Vagina (tissue), 2 donors: ENCODE data around the gene PLA2G4B.

Source experiments
- POLR2AphosphoS5 ChIP-seq, 2 donors: sonication (generic); formaldehyde crosslinking; IDR thresholded peaks; one replicate each; pipeline ENCODE4 v1.9.0; 2017; ENCODE audit warnings: antibody characterized with exemption in 2 of 2, mild to moderate bottlenecking in 2 of 2, low read depth in 1 of 2; ENCODE audit not compliant: insufficient read depth in 1 of 2
- TF ChIP-seq, protein P1 (sequence below), 3 experiments: fragments of 450-650 bp in 2 of 3; fragments of 200-600 bp in 1 of 3; sonication (generic) in 1 of 3; IDR thresholded peaks; one replicate each; pipeline ENCODE4 v1.5.1; 2017 to 2019; ENCODE audit warnings: antibody characterized with exemption in 3 of 3, mild to moderate bottlenecking in 2 of 3, moderate library complexity in 2 of 3

DNA sequence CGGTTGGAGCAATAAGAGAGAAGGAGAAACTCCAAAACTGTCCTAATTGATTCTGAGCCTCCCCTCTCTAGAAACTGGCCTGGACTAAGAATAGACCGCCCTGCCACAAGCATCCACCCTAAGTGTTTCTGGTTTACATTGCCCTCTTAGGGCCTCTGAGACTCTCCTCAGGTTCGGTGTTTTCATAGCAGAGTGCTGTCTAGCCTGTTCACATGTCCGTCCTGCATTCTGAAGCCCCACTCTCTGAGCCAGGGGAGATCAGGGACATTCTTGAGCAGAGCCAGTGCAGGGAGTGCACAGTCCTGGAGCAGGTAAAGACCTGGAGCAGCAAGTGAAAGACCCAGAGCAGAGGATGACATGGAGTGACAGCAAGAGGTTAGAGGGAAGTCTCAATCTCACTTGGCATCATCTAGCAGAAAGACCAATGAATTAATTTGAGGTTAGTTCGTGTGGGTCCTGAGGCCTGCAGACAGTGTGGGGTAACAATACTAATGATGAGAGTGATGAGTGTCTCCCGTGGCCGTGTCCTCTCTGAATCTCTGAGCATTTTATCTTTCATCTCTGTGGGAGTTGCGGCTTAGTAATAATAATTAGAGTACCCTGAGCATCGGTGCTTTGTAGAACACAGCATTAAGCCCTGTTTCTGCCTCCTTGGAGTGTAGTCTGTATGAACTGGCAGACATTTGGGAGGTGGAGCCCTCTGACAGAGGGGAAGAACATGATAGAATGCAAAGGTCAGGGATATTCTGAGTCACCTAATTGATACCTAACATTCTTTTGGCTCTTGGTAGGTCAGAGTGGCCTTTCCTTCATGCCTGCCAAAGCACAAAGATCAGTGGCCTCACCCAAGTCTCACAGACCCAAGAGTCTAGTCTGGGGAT lies 39.8 kb upstream of the PLA2G4B start:
- TF ChIP-seq, protein P1, sequence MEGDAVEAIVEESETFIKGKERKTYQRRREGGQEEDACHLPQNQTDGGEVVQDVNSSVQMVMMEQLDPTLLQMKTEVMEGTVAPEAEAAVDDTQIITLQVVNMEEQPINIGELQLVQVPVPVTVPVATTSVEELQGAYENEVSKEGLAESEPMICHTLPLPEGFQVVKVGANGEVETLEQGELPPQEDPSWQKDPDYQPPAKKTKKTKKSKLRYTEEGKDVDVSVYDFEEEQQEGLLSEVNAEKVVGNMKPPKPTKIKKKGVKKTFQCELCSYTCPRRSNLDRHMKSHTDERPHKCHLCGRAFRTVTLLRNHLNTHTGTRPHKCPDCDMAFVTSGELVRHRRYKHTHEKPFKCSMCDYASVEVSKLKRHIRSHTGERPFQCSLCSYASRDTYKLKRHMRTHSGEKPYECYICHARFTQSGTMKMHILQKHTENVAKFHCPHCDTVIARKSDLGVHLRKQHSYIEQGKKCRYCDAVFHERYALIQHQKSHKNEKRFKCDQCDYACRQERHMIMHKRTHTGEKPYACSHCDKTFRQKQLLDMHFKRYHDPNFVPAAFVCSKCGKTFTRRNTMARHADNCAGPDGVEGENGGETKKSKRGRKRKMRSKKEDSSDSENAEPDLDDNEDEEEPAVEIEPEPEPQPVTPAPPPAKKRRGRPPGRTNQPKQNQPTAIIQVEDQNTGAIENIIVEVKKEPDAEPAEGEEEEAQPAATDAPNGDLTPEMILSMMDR (IDR thresholded peaks at IDR 0.05): no peak
- TF ChIP-seq POLR2AphosphoS5 (IDR thresholded peaks at IDR 0.05; ENCODE audit: insufficient read depth in 1 of 2, low read depth in 1 of 2): no peak
